NCI-H460 (cell line): ENCODE data around the gene ARL4D. TPM values are rescaled to one million over a fixed set of nuclear protein-coding genes. Genes with fewer than 3 reads are reported as not detected.
"Not testable (repeated sequence)": the region's sequence is repeated elsewhere in the genome, so short reads cannot be mapped to it uniquely, and the experiment has no call there.

Source experiments
- DNase-seq: peaks from one replicate; pipeline ENCODE4 v3.0.0-alpha.2; 2016; ENCODE audit warnings: low read depth; ENCODE audit errors: extremely low read depth
- total RNA-seq: library from RNA; depleted of rRNA; stranded (reverse); fragments of >200 nt; shearing (Covaris generic); gene quantifications from 2 replicates; pipeline ENCODE4 v1.2.3, GENCODE V29; 2014

ARL4D gene
- total RNA-seq, 1 experiment from 2014 or later, result 84.7 TPM

DNA sequence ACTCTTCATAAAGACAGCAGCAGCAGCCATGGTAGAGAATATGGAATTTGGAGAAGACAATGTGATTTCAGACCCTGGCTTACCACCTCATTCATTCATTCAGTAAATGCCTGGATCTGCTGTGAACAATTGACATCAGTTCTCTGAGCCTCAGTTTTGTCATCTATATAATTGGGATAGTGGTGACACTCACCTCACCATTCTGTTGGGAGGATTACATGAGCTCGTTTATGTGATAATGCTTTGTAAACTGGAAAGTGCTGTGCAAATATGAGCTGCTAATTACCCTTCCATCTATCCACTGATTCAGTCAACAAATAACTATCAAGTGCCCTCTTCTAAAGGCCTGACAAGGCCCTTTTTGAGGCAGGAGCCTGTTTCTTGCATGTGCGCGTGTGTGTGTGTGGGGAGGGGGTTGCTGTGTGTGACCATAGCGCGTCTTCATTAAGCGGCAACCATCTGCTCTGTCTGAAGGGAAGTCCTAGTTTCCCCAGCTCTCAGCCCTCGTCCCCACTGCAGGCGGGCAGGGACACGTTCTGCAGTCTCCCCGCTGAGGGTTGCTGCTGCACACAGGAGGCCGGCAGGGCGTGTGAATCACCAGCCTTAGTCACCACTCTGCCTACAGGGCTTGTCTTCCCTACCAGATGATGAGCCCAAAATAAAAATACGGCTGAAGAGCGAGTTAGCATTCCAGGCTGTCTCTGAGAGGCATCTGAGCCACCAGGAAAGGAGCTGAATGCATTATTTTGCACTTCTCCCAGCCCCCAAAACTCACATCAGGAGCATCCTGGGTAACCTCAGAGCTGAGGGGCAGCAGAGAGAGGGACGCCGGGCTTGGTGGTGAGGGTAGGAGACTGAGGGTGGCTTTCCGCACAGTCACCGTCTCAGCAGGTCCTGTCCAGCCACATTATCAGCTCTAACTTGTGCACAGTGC, 19.9 kb downstream of the ARL4D start:
- peak; percentile 76 for DNase-seq

DNA sequence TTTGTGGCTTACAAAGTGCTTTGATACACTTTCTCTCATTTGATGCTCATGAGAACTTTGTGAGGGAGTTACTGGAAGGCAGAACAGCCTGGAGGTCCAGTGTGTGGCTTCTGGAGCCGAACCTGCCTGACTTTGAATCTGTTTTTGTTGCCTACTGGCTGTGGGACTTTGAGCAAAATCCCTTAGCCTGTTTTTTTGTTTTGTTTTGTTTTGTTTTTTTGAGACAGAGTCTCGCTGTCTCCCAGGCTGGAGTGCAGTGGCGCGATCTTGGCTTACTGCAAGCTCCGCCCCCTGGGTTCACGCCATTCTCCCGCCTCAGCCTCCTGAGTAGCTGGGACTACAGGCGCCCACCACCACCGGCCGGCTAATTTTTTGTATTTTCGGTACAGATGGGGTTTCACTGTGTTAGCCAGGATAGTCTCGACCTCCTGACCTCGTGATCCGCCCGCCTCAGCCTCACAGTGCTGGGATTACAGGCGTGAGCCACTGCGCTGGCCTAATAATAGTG, 20.6 kb downstream of the ARL4D start:
- not testable (repeated sequence) for DNase-seq

DNA sequence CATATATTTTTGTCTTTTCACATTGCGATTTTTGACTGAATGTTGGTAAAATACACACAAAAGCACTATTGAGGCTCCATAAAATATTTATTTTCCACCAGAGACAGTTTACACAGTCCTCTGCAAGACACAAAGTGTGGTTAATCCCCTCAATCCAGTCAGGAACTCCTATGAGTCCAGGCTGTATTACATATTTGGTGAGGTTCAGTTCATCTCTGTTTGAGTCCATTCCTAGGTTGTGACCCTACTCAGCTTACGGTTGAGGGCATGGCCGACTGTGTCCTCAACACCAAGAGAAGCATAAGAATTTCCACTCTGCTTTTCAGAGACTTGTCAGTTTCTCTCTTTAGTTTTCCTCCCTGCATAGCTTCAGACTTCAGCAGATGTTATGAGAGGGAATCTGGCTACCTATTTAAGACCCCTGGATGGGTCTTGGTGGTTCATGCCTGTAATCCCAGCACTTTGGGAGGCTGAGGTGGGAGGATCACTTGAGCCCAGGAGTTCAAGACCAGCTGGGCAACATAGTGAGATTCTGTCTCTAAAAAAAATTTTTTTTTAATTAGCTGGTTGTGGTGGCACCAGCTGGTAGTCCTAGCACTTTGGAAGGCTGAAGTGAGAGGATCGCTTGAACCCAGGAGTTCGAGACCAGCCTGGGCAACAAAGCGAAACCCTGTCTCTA, 25.1 kb downstream of the ARL4D start:
- no peak for DNase-seq

DNA sequence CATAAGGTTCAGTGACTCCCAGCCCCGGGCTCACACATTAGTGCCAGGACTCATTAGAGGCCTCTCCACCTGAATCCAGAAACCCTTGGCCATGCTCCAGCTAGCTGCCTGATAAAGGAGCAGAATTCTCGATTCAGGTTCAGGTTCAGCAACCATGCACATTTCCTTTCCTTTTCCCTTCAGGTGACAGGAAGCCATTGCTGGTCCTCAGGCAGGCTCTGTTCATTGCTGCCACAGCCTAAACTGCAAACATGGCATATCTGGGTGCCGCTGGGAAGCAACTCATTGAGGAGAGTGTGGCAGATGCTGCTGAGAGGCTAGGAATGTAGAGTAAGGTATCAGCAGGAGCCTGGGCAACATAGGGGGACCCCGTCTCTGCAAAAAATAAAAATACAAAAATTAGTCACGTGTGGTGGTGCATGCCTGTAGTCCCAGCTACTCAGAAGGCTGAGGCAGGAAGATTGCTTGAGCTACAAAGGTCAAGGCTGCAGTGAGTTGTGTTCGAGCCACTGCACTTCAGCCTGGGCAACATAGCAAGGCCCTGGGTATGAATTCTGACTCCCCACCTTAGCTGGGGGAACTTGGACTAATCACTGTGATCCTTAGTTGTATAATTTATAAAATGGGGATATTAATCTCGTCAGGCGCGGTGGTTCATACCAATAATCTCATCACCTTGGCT, 28.7 kb downstream of the ARL4D start:
- DNase-seq, result no peak

DNA sequence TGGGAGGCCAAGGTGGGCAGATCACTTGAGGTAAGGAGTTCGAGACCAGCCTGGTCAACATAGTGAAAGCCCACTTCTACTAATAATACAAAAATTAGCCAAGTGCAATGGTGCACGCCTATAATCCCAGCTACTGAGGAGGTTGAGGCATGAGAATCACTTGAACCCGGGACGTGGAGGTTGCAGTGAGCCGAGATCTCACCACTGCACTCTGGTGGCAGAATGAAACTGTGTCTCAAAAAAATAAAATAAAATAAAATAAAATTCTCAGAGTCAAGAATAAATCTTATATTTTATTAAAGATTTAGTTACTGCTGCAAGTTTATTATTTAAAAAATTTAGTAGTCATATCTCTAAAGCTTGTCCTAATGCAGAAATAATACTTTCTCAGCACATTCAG, 29.7 kb downstream of the ARL4D start:
- DNase-seq, result no peak

DNA sequence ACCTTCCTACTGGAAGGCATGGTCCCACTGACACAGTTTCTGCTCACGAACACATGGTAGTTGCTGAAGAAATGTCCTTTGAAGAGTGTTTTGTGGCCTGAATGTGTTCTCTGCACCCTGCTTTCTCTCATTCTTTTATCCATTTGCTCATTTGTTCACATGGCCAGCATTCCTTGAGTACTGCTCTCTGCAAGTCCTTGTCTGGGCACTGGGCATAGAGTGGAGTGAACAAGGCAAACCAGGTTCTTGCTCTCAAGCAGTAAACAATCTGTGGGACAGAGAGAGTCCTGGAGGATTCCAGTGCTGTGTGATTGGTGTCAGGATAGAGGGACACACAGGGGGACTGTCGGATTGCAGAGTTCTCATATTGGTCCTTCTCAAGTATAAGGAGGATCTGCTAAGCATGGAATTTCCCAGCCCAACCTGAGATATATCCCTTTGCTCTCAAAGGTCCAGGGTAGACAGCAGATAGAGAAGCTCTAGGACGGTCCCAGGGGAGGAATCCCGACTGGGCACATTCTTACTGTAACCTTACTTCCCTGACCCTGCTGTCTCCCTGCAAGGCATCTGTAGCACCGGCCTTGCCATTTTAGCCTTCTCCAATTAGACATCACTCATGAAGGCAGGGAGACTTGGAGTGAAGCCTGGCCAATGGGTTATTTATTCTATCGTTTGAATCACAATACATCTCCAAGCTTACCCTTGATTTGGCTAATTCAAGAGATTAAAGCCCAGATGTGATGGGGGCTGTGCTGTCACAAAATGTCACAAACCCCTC, 32.3 kb downstream of the ARL4D start:
- no peak for DNase-seq

DNA sequence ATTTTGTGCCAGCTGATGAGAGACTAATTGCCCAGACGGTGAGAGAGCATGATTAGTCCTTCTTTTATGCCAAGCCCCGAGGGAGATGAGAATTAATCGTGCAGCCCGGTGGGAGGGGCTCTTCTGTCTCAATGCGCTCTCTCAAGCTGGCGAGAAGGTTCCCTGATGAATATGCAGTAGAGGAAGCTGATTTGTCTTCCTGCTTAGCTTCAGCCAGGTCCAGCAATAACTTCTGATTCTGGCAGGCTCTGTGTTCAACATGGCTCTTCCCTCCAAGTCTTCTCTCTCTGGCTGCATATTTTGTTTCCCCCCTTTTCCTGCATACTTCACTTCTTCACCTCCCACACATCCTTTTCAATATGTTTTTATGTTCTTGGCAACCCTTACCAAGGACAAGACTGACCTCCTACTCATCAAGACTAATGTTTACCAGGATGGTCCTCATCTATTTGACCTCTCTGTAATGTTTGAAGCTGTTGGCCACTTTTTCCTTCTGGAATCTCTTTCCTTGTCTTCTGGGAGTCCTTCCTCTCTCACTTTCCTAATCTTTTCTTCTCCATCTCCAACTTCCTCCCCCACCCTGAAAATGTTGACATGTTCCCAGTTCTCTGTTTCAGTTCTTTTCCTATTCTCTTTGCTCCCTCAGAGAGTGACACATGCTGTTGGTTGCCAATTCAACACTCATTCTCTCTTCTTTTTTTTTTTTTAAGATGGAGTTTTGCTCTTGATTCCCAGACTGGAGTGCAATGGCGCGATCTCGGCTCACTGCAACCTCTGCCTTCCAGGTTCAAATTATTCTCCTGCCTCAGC, 33.1 kb downstream of the ARL4D start:
- DNase-seq, result no peak

DNA sequence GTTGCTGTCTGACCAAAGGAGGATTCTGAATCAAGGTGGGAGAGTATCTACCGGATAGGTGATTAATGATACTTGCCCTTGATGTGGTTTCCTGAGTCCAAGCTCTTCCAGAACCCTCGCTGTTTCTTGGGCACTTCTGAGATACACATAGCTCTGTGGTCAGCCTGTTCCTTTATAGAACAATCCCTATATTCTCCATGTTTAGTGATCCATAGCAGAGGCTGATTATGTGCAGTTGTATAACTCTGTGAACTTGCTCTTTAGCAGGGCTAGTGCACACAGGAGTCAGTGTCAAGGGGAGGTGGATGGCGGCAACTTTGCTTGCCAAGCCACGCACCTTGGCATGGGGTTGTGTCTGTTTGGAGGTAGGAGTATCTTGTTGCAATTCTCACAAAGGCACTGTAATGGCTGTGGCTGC, 36.1 kb downstream of the ARL4D start:
- DNase-seq, result no peak

DNA sequence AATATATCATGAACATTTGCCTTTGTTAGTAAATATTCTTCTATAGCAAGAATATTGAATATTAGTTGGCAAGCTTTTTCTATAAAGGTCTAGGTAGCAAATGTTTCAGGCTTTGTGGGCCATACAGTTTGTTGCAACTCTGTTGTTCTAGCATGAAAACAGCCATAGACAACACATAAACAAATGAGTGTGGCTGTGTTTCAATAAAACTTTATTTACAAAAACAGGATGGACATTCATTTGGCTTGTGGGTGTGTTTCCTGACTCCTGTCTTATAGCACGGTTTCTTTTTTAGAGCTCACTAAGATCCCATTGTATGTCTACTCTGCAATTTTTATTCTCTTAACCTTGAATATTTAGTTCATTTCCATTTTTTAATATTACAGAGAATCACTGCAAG, 39.0 kb downstream of the ARL4D start:
- DNase-seq, result no peak

DNA sequence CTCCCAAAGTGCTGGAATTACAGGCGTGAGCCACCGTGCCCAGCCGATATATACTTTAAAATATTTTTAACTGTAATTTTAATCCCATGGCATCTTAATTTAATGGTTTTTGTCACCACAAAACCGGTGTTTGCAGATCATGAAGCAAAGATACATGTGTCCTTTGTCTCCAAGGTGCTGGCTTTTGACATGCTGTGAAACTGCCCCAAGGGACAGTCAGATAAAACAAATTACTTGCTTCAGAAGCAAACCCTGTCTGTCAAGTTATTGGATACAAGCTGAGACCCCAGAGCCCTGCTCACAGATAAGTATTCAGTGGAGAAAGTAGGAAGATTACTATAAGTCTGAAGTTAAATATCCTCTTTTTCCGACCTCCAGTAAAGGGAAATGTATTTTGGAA, 39.8 kb downstream of the ARL4D start:
- no peak for DNase-seq

DNA sequence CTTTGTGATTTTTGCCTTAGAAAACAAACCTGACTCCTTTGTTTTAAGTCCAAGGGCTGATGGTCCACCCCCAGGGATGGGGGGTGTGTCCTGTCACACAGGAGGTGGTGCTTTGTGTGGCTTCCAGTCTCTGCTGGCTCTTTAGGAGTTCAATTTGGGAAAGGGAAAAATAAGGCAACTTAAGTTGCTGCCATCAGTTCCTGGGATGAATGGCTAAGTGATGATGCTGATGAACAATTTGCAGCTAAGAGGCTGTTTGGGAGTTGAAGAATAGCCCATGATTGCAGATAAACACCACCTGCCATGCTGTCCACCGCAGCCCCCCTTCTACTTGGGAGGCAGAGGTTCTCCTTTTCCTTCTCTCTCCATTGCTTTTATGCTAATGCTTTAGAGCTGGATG, 40.2 kb downstream of the ARL4D start:
- DNase-seq, result no peak

DNA sequence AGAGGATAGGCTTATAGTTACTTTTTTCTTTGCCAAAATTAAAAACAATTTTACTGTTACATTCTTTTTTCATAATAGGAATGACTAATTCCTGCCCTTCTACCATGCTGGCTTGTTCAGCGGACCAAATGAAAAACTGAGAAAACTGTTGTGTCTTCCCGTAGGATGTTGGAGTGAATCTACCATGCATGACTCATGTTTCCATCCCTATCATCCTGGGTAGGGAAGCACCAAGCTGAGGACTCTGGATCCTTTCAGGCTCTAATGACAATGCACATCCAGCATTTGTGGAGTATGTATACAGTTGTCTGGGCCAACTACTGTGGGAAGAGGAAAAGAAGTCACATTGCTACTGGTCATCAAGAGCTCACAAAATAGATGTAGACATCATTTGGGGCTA, 43.9 kb downstream of the ARL4D start:
- no peak for DNase-seq

DNA sequence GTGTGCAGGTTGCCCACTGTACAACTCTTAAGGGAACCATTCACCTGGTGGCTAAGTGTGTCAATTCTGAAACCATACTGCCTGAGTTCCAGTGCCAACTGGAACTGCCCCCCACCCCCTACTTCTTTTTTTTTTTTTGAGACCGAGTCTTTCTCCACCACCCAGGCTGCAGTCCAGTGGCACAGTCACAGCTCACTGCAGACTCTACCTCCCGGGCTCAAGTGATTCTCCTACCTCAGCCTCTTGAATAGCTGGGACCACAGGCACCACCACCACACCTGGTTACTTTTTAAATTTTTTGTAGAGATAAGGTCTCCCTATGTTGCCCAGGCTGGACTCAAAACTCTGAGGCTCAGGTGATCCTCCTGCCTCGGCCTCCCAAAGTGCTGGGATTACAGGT, 44.6 kb downstream of the ARL4D start:
- no peak for DNase-seq

DNA sequence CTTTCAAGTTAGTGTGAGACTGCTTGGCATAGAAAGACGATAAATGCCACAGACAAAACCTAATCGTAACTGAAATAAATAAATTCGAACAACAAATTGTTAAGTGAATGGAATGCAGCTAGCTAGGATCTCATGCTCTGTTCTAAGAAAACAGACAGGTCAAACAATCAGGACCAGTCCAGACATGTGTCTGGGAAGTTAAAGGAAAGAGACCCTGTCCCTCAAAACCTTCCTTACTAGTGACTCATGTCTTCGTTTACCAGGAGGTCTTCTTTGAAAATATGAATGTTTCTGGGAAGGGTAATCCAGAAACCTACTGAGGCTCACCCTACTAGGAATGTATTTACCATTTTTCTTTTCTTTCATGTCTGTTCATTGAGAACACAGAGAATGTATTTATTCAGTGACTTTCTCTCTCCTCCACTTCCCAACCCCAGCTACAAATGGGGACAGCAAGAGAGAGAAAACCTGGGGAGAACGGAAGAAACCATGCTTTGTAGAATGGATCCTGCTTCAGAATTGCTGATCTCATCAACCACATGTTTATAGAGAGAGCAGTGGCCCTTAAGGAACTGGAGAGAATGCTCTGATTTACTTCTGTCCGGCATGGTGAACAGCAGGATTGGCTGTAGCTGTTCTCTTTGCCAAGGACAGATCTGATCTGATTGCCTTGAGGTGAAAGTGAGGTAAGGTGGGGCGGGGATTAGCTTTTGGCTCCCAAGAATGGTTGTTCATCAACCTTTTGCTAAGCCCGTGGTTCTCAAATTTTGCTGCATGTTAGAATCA, 45.6 kb downstream of the ARL4D start:
- DNase-seq, result no peak

DNA sequence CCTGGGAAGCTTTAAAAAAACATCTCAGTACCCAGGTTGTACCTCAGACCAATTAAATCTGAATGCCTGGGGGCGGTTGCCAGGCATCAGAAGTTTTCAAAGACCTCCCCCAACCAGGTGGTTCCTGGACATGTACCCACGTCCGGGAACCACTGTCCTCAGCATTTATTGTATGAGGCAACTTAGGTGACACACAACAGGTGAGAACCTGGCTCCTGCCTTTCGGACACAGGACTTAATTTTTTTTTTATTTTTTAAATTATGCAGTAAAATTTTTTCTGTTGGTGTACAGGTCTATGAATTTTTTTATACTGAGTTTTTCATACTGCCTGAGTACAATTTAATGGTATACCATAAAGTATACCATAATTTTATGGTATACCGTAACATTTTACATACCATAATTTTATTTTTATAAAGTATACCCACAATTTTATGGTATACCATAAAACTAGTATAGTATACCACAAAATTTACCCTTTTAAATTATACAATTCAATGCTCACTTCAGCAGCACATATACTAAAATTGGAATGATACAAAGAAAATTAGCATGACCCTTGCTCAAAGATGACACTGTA, 46.3 kb downstream of the ARL4D start:
- DNase-seq, result no peak

DNA sequence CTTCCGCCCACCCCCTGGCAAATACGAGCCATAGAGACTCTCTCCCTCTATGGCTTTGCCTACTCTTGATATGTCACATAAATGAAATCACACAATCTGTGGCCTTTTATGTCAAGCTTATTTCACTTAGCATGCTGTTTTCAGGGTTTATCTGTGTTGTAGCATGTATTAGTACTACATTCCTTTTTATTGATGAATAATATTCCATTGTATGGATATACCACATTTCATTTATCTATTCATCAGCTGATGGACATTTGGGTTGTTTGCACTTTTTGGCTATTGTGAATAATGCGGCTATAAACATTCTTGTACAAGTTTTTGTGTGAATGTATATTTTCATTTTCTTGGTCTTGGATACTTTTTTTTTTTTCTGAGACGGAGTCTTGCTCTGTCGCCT, 48.0 kb downstream of the ARL4D start:
- no peak for DNase-seq

DNA sequence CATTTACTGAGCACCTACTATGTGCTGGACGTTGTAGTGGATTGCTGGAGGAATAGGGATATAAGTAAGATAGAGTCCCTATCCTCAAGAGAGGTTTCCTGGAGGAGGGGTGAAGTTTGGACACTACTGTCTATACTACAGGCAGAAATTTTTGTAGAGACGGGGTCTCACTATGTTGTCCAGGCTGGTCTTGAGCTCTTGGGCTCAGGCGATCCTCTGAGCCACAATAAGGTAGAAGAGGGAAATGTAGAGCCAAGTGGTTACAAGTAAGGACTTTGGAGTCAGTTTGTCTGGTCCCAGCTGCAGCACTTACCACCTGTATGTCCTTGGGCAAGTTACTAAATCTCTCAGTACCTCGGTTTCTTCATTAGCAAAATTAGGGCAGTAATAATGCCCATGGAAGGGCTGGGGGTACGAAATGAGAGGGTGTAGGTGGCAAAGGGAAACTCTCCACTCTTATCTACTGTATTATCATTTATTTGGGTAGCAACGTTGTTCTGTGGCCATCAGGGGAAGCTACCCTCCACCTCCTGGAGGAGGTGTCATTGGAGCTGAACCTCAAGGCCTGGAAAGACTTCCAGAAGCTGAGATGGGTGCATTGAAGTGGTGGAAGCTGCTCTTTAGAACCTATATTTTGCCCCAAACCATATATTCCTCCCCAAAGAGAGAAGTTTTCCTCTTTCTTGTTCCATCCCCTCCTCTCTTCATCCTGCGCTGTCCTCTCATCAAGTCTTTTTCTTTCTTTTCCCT, 50.1 kb downstream of the ARL4D start:
- no peak for DNase-seq
